Prostate gland (tissue), 2 donors: ENCODE data around the gene PTPN1.

Experiments
- CTCF ChIP-seq, 4 experiments: fragments of 200-600 bp in 2 of 4; fragments of 450-650 bp in 2 of 4; sonication (generic) in 2 of 4; IDR thresholded peaks; 1 replicate in 3 of 4; 2 replicates in 1 of 4; pipeline ENCODE4 v1.5.1; 2016 to 2019; ENCODE audit warnings: antibody characterized with exemption in 4 of 4, mild to moderate bottlenecking in 2 of 4, moderate library complexity in 2 of 4
- POLR2A ChIP-seq: fragments of 450-650 bp; IDR thresholded peaks from one replicate; pipeline ENCODE4 v1.6.1; 2016; ENCODE audit warnings: antibody characterized with exemption, mild to moderate bottlenecking
- POLR2AphosphoS5 ChIP-seq: sonication (generic); formaldehyde crosslinking; IDR thresholded peaks from one replicate; pipeline ENCODE4 v1.6.1; 2017; ENCODE audit warnings: antibody characterized with exemption

GRCh38 chr20:50488236-50488806 is 21.9 kb upstream of the PTPN1 start:
- TF ChIP-seq CTCF (IDR thresholded peaks at IDR 0.05) = no peak
- TF ChIP-seq POLR2A = no peak
- no peak for TF ChIP-seq POLR2AphosphoS5
